ENCODE data around the gene LYZ.

The LYZ gene

GRCh38 chr12:69389831-69390230, 41.6 kb downstream of the LYZ start:
- no peak for DNase-seq

DNA sequence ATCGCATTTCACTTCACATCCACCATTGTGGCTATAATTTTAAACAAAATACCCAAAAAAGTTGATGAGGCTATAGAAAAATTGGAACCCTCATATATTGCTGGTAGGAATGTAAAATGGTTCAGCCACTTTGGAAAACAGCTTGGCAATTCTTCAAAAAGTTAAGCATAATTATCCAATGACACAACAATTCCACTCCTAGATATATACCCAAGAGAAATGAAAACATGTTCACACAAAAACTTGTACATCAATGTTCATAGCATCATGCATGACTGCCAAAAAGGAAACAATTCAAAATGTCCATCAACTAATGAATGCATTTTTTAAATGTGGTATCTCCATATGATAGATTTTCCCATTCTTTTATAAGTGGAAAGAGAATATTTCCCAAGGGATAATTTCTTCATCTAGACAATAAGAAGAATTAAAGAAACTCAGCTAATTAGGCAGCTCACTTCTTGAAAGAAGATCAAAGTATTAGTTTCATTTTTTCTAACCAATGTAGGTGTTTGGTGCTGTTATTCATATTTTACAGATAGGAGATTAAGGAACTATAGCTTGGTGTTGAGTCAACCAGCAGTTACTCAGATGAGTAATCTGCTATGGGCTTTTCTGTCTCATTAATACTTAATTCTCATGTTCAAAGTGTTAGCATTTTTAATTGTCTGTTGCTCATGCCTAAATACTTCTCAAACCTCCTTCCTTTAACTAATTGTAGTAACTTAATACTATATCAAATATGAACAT, 44.2 kb downstream of the LYZ start:
- DNase-seq, result no peak

DNA sequence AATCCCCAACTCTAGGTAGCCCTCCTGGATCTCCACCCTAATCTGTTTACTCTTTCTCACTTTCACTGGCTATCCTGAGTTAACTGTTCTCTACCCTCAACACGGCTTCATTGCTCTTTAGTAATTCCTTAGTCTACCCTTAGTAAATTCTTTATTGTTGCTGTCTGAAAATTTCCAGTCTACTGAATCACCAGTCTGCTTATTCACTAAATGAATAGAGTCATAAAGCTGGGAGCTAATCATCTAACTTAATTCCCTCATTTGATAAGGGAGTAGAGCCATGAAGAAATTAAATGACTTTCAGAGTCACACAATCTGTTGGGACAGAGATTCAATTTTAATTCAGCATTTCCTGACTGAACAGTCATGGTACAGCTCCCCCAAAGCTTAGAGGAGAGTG, 47.9 kb downstream of the LYZ start:
- no peak for DNase-seq

DNA sequence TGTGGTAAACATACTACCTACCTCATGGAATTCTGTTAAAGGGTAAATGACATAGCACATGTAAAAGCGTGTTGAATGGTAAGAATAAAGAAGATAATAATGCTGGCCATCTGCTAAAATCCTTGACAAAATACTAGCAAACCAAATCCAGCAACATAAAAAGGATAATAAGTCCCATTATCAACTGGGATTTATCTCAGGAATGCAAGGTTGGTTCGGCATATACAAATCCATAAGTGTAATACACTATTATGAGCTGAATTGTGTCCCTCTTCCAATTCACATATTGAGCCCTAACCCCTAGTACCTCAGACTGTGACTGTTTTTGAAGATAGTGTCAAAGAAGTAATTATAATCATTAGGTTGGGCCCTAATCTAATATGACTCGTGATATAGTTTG, 48.8 kb downstream of the LYZ start:
- no peak for DNase-seq

DNA sequence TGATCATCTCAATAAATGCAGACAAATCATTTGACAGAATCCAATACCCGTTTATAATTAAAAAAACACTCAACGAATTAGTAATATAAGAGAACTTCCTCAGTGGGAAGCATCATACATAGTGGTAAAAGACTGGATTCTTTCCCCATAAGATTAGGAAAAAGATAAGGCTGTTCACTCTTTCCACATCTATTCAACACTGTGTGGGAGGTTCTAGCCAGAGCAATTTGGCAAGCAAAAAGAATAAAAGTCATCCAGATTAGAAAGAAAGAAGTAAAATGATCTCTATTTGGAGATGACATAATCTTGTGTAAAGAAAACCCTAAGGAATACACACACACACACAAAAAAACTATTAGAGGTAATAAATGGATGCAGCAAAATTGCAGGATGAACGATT, 49.8 kb downstream of the LYZ start:
- no peak for DNase-seq

GRCh38 chr12:69401940-69402339, 53.8 kb downstream of the LYZ start:
- no peak for DNase-seq
